ENCODE data around the gene TNFRSF17. TPM values are rescaled to one million over a fixed set of nuclear protein-coding genes. Genes with fewer than 3 reads are reported as not detected.
A peak's percentile ranks its signal among the peaks of the same experiment; 100 is the strongest.

TNFRSF17 gene
- total and polyA plus RNA-seq, 2 of the 13 experiments (the other 11 are each of a cell fraction or from before 2014, with no cell fraction given), result not detected

DNA sequence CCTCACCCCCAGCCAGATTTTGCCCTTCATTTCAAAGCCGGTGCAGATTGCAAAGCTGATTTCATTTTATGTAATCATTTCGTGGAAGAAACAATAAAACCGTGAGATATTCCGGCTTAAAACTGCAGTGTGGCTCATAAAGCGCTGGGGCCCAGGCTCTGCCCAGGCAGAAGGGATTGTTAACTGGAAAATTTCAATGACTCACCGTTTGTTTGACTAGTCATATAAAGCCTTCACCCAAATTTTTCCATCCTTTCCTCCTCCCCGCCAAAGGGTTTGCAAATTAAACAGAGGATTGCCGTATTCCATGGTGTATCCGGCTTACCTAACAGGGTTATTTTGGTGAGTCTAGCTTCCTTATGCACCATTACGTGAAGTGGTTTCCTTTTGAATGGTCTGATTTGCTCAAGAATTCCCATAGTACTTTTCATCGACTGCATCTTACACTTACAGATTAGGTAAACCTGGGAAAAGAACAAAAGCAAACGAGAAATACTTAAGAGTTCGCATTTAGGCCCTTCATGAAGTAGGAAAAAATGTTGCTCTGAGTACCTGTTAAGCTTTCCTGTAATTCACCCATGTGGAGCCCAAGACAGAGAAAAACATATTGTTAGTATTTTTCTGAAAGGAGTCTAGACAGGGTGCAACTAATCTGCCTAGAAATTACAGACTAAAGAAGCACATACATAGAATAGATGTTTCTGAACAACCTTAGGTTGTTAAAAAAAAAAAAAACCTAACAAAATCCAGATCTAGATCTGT is 48.3 kb upstream of the TNFRSF17 start (continued):
- TF ChIP-seq, protein P1, sequence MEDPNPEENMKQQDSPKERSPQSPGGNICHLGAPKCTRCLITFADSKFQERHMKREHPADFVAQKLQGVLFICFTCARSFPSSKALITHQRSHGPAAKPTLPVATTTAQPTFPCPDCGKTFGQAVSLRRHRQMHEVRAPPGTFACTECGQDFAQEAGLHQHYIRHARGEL (CRISPR knock-in tag; IDR thresholded peaks at IDR 0.05), result 0 out of 2 replicates have a peak, but pooled peaks have one; percentile 10
- TF ChIP-seq CENPX (CRISPR knock-in tag; IDR thresholded peaks at IDR 0.05), result no peak
- no peak for TF ChIP-seq SAFB2 (CRISPR knock-in tag; IDR thresholded peaks at IDR 0.05; ENCODE audit: borderline replicate concordance, low read depth)
- no peak for TF ChIP-seq PLRG1 (conservative IDR thresholded peaks at IDR 0.05)
- no peak for TF ChIP-seq ZNF780A (CRISPR knock-in tag; IDR thresholded peaks at IDR 0.05)
- no peak; the same call in 1 of the 2 replicates for TF ChIP-seq ZNF557 (CRISPR knock-in tag; IDR thresholded peaks at IDR 0.05)
- TF ChIP-seq ZNF644 (CRISPR knock-in tag; IDR thresholded peaks at IDR 0.05; ENCODE audit: low read depth), result peak; percentile 73
- TF ChIP-seq BRD4 (CRISPR knock-in tag; IDR thresholded peaks at IDR 0.05), result no peak
- no peak for TF ChIP-seq ZFY (CRISPR knock-in tag; IDR thresholded peaks at IDR 0.05)
- no peak for TF ChIP-seq ZNF30 (CRISPR knock-in tag; IDR thresholded peaks at IDR 0.05)
- TF ChIP-seq TGIF2 (CRISPR knock-in tag; IDR thresholded peaks at IDR 0.05), result no peak
- no peak for TF ChIP-seq TARDBP (CRISPR knock-in tag; IDR thresholded peaks at IDR 0.05)
- TF ChIP-seq, protein P2, sequence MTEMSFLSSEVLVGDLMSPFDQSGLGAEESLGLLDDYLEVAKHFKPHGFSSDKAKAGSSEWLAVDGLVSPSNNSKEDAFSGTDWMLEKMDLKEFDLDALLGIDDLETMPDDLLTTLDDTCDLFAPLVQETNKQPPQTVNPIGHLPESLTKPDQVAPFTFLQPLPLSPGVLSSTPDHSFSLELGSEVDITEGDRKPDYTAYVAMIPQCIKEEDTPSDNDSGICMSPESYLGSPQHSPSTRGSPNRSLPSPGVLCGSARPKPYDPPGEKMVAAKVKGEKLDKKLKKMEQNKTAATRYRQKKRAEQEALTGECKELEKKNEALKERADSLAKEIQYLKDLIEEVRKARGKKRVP (CRISPR knock-in tag; IDR thresholded peaks at IDR 0.05), result peak in 1 of 2 experiments; percentile 71; a peak in 1 of 4 replicates
- peak; percentile 23; the same call in 1 of the 2 replicates for TF ChIP-seq SIN3B (IDR thresholded peaks at IDR 0.05; ENCODE audit: low read length)
- no peak for TF ChIP-seq ZNF430 (CRISPR knock-in tag; IDR thresholded peaks at IDR 0.05)
- no peak for TF ChIP-seq NR1H2 (CRISPR knock-in tag; IDR thresholded peaks at IDR 0.05; ENCODE audit: borderline replicate concordance, low read depth)
- 0 out of 2 replicates have a peak, but pooled peaks have one; percentile 11 for TF ChIP-seq ESRRA (CRISPR knock-in tag; IDR thresholded peaks at IDR 0.05; ENCODE audit: low read depth)
- no peak for TF ChIP-seq ZNF761 (CRISPR knock-in tag; conservative IDR thresholded peaks at IDR 0.05)
- TF ChIP-seq, protein P3, sequence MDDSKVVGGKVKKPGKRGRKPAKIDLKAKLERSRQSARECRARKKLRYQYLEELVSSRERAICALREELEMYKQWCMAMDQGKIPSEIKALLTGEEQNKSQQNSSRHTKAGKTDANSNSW (CRISPR knock-in tag; IDR thresholded peaks at IDR 0.05; ENCODE audit: borderline replicate concordance), result no peak
- no peak for TF ChIP-seq GABPA (IDR thresholded peaks at IDR 0.05; ENCODE audit: low read depth, low read length)
- TF ChIP-seq GABPA (CRISPR knock-in tag; IDR thresholded peaks at IDR 0.05; ENCODE audit: low read depth), result peak; percentile 58
- no peak; the same call in 1 of the 2 replicates for TF ChIP-seq ZSCAN9 (CRISPR knock-in tag; IDR thresholded peaks at IDR 0.05; ENCODE audit: borderline replicate concordance)
- no peak for TF ChIP-seq ZNF143 (CRISPR knock-in tag; IDR thresholded peaks at IDR 0.05)
- TF ChIP-seq KLF9 (CRISPR knock-in tag; IDR thresholded peaks at IDR 0.05; ENCODE audit: low read depth), result no peak
- TF ChIP-seq, protein P4, sequence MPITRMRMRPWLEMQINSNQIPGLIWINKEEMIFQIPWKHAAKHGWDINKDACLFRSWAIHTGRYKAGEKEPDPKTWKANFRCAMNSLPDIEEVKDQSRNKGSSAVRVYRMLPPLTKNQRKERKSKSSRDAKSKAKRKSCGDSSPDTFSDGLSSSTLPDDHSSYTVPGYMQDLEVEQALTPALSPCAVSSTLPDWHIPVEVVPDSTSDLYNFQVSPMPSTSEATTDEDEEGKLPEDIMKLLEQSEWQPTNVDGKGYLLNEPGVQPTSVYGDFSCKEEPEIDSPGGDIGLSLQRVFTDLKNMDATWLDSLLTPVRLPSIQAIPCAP (CRISPR knock-in tag; IDR thresholded peaks at IDR 0.05; ENCODE audit: low read depth), result no peak

Measured in HepG2 (cell line).